Kidney tubule cell (primary cell): ENCODE data around the gene RARA.

Experiments used
- DNase-seq: peaks from one replicate; pipeline ENCODE4 v3.0.0-alpha.2; 2018; ENCODE audit warnings: low spot score

RARA gene

GRCh38 chr17:40316571-40317344 is 7.8 kb downstream of the RARA start:
- peak; percentile 81 for DNase-seq

- peak; percentile 77 for DNase-seq
These were observed 8.4 kb downstream of the RARA start for GRCh38 chr17:40317345-40317873.

- DNase-seq: peak; percentile 95
These were observed 9.2 kb downstream of the RARA start for GRCh38 chr17:40317880-40318829.

DNA sequence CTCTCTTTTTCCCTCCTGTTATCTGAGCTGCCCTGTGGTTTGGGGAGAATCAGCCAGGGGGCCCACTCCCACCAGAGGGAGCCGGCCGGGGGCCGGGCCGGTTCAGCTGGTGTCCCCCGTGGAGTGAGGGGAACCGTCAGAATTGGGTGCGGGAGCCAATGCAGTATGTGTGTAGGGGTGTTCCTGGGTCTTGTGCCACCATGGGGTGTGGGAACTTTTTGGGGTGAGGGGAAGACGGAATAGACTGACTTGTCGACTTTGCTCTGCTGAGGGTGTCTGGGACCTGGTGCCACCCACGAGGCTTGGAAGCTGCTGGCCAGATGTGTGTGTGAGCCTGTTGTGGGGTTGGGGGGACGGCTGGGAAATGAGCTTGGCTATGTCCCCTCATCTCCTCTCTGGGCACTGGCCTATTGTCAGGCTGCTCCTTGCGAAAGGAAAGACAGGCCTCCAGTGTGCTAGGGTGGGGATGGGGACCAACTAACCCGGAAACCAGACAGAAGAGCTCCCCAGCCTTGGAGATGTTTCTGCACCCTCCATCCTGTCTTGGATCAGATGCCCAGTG is 9.9 kb downstream of the RARA start:
- DNase-seq: no peak

GRCh38 chr17:40319651-40320540 is 10.9 kb downstream of the RARA start:
- no peak for DNase-seq

DNA sequence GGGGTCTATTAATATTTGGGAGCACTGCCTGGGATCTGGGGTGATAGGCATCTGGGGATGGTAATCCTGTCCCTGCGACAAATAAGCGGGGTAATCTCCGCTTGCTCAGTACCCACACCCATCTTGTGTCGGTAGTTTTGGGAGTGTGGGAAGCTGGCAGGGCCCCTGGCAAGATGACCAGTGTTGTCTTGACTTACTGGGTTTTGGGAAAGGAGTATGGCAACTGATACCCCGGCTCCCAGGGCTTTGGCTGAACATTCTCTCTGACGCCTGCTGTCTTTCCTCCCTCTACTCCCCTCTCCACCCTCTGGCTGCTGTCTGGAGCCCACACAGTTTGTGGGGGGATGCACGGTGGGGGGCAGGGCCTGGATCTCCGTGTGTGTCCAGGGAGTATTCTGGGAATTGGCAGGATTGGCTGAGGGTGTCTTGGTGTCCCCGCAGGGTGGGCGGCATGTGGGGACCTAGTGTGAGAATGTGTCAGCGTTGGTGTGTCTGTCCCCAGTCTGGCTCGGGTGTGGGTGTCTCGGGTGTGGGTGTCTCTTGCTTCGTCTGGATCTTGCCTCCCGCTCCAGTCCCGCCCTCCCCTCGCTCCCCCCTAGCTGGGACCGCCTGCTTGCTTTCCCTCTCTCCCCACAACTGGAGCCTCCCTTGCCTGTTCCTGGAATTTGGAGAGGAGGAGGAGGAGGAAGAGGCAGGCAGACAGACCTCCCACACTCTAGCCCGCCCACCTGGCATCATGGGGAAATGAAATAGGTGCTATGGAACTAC is 12.0 kb downstream of the RARA start:
- no peak for DNase-seq

DNA sequence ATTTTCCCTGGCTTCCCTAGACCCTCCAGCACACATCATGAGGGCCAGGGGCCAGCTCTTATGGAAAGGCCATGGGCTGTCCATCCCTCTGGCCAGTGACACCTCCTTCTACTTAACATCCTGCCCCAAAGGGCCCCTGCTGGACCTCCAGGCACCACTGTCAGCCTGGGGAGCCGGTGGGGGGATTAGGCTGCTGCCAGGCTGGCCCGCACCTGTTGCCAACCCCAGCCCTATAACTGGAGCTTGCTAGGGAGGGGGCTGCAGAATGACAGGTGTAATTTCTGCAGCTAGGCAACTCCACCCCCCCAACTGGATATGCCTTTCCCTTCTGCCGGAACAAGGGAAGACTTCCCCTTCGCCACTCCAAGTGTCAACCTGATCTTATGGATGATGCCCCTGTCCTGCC is 12.5 kb downstream of the RARA start:
- no peak for DNase-seq

GRCh38 chr17:40321961-40322357 is 13.0 kb downstream of the RARA start:
- no peak for DNase-seq

DNA sequence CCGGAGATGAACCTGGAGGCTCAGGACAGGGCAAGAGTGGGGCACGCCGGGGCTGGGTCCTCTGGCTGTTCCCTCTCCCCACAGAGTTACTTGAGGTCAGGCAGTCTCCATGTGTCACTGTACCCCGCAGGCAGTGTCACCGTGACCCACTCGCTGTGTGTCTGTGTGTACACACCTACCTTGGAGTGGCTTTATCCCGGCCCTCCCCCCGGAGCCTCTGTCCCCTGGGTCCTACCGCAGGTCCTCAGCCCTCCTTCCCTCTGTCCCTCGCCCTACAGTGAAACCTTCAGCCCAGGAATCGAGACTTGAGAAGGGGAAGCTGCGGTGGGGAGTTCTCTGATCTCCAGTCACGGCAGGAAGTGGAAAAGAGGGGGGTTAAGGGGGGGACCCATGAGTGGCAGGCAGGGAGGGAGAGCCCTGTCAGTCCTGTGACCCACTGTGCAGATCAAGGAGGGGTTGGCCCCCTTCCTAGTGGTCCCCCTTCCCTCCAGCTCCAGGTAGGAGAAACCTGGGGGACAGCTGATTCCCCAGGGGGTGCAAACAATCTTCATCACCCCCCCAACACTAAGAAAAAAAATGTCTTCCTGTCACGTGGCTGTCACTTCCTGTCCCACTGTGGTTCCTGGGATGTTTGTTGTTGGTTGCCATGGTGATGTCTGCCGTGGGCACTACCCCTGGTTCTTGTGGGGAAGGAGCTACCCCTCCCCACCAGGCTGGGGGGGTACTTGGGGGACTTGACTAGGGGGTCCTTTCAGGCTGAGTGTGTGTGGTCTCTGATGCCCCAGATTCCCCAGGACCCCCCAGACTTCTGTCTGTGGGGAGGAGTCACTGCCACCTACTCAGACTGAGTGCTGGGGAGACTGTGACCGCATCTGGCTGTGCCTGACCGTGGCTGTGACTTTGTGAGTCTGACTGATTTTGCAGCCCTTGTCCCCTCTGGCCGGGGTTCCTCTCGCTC is 13.7 kb downstream of the RARA start:
- peak; percentile 89 for DNase-seq

- no peak for DNase-seq
These were observed 14.7 kb downstream of the RARA start for GRCh38 chr17:40323391-40324381.

DNA sequence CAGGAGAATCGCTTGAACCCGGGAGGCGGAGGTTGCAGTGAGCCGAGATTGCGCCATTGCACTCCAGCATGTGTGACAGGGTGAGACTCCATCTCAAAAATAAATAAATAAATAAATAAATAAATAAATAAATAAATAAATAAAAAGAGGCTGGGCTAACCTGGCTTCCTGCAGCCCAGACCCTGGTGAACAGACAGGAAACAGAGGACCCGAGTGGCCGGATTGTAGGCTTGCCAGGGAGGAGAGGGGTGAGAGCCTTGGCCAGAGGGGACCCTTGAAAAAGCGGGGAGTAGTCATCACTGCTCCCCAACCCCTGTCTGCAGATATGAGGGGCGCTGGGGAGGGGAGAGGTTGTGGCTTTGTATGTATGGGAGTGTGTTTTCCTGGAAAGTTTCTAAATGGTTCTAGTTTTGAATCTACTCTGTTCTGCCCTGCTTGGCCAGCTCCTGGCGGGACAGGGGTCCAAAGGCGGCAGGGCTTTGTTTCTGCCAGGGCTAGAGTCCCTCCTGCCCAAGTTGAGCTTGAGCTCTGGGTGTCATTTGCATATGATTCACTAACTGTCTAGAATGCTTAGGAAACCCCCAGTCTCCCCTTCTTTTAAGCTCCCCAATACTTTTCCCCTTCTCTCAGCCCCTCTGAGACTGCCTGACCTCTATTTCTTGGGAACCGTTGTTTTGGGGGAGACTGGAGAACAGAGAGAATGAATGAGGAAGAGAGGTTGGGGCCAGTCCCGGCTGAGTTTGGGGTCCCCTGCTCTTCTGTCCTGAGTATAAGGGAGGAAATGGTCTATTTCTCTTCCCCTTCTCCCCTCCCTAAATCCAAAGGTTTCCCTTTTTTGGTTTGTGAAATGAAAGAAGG is 16.4 kb downstream of the RARA start:
- no peak for DNase-seq

DNA sequence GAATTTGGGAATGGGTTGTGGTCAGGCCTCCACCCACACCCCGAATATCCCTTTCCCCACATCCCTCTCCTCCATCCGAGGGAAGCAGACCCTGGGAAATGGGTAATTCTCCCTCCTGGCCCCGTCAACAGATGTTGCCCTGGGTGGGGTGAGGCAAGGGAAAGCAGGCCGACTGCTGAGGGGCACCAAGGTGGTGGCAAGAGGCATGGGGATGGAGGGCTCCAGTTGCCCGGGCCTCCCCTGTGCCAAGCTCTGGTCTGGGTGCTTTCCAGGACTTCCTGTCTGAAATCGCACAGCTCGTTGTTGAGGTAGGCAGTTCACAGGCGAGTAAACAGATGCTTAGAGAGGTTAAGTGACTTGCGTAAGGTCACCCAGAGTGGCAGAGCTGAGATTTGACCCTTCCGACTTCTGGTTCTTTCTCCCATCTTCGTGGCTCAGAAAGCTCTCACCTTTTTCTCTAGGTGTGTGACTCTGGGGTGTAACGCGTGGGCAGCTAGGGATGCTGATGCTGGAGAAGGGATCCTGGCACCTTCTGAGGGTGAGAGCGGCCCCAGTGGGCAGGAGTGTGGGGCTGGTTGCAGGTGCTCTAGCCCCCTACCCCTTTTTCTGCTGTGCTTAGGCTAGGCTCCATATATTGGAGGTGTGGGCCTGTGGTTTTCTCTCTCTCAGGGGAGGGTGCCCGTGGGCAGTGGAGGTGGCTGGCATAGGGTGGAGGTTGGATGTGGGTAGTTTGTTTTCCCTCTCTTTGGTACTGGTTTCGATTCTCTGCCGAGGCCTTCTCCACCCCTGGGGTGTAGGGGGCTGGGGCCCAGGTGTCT is 17.2 kb downstream of the RARA start:
- no peak for DNase-seq

DNA sequence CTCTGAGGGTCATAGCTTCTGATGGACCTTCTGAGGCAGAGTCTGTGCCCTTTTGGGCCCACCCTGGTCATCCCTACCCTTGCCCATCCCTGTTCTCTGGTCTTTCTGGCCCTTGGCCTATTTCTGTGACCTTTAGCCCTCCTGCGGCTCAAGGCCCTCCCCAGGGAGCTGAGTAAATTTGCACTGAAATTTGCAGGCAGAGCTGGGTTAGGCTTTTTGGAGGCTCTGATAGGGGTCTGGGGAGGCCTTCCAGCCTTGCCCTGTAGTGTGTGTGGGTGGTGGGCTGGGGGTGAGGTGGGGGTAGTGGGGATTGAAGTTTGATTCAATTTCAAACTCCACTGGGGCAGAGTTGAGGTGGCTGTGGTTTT is 17.8 kb downstream of the RARA start:
- no peak for DNase-seq

DNA sequence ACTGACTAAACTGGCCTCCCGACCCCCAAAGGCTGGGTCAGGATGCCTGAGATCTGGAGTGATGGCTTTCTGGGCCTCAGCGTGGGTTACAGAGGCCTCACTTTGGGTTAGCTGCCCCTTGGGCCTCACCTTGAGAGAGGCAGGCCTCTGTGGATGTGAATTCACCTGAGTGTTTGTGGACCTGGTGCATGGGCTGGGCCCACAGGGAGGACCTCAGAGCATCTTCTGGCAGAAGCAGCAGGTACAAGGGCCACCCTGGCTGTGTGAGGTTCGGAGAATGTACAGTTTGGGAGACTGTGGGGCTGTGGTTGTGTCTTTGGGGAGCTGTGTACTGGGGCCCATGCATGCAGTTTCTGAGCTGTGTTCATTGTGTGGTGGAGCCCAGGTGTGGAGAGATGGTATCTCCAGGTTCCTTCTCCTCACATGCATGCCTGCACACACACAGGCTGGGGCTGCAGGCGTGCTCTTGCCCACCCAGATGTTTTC is 18.3 kb downstream of the RARA start:
- no peak for DNase-seq

GRCh38 chr17:40327735-40328385 is 18.9 kb downstream of the RARA start:
- DNase-seq: no peak

GRCh38 chr17:40328386-40328766 is 19.4 kb downstream of the RARA start:
- no peak for DNase-seq
